Upper lobe of left lung (tissue), 4 donors: ENCODE measurements around the gene SBSN.

Source experiments
- CTCF ChIP-seq, 6 experiments: fragments of 450-650 bp in 4 of 6; fragments of 200-600 bp in 2 of 6; sonication (generic) in 2 of 6; IDR thresholded peaks; one replicate each; pipeline ENCODE4 v1.5.1; 2016 to 2019; ENCODE audit warnings: antibody characterized with exemption in 6 of 6
- EP300 ChIP-seq, 4 donors: sonication (generic); formaldehyde crosslinking; IDR thresholded peaks; one replicate each; pipeline ENCODE4 v1.5.1; 2017; ENCODE audit warnings: antibody characterized with exemption in 4 of 4, control low read depth in 2 of 4
- POLR2A ChIP-seq, 4 donors: fragments of 450-650 bp; IDR thresholded peaks; one replicate each; pipeline ENCODE4 v1.5.1; 2016 to 2017; ENCODE audit warnings: antibody characterized with exemption in 4 of 4, mild to moderate bottlenecking in 2 of 4
- POLR2AphosphoS5 ChIP-seq, 2 donors: sonication (generic); formaldehyde crosslinking; IDR thresholded peaks; one replicate each; pipeline ENCODE4 v1.5.1; 2017; ENCODE audit warnings: antibody characterized with exemption in 2 of 2

- peak in 1 of 6 experiments; percentile 11 for TF ChIP-seq CTCF (IDR thresholded peaks at IDR 0.05)
- TF ChIP-seq POLR2A (IDR thresholded peaks at IDR 0.05), result no peak
- no peak for TF ChIP-seq POLR2AphosphoS5 (IDR thresholded peaks at IDR 0.05)
- TF ChIP-seq EP300 (IDR thresholded peaks at IDR 0.05), result no peak
These were observed 14.4 kb downstream of the SBSN start, which contains the start of gene DMKN for GRCh38 chr19:35513628-35514281.
